Thyroid gland (tissue), 4 donors: ENCODE measurements around the gene TMEM132D. TPM values are rescaled to one million over a fixed set of nuclear protein-coding genes. Genes with fewer than 3 reads are reported as not detected.

Source experiments
- DNase-seq, 2 donors: peaks; one replicate each; pipeline ENCODE4 v3.0.0-alpha.2; 2019
- H3K27ac ChIP-seq, 3 donors: fragments of 200-600 bp; sonication (generic); 1 replicate in 2 of 3; 2 replicates in 1 of 3; pipeline ENCODE4 v1.5.1; 2016 to 2019; ENCODE audit warnings: mild to moderate bottlenecking in 1 of 3, moderate library complexity in 1 of 3
- H3K27me3 ChIP-seq: fragments of 200-600 bp; sonication (generic); one replicate; pipeline ENCODE4 v1.5.1; 2019
- H3K36me3 ChIP-seq, 2 donors: fragments of 200-600 bp; sonication (generic); one replicate each; pipeline ENCODE4 v1.5.1; 2016 to 2019
- H3K4me1 ChIP-seq, 2 donors: fragments of 200-600 bp; sonication (generic); one replicate each; pipeline ENCODE4 v1.5.1; 2017 to 2019
- H3K4me3 ChIP-seq, 3 donors: fragments of 200-600 bp; sonication (generic); replicated peaks in 1 of 3; 1 replicate in 2 of 3; 2 replicates in 1 of 3; pipeline ENCODE4 v1.5.1; 2016; ENCODE audit warnings: mild to moderate bottlenecking in 1 of 3
- H3K9me3 ChIP-seq: fragments of 200-600 bp; sonication (generic); one replicate; pipeline ENCODE4 v1.5.1; 2017
- POLR2A ChIP-seq, 2 donors: fragments of 450-650 bp; IDR thresholded peaks; one replicate each; pipeline ENCODE4 v1.6.1; 2017; ENCODE audit warnings: antibody characterized with exemption in 2 of 2, mild to moderate bottlenecking in 2 of 2, moderate library complexity in 1 of 2
- WGBS, 2 donors: methylation state at CpG; one replicate each; pipeline ENCODE4 v1.1.5; 2017; 5-methylcytosine and 5-hydroxymethylcytosine counted together
- intact Hi-C: fragments of 100-400 bp; cut with DNase I; formaldehyde crosslinking; loops from one replicate; pipeline ENCODE4 v1.15.1; 2023
- total RNA-seq, 4 donors: library from RNA; depleted of rRNA; stranded (reverse); fragments of >200 nt; gene quantifications; one replicate each; pipeline ENCODE4 v1.2.3, GENCODE V29; 2016
- TF ChIP-seq, protein P1 (sequence below), 6 experiments: fragments of 200-600 bp in 3 of 6; fragments of 450-650 bp in 3 of 6; sonication (generic) in 3 of 6; IDR thresholded peaks; one replicate each; pipeline ENCODE4 v1.5.1; 2016 to 2019; ENCODE audit warnings: antibody characterized with exemption in 6 of 6, mild to moderate bottlenecking in 2 of 6, inconsistent platforms in 1 of 6, moderate library complexity in 1 of 6

The TMEM132D gene
- total RNA-seq, 4 donors from 2014 or later, result not detected

DNA sequence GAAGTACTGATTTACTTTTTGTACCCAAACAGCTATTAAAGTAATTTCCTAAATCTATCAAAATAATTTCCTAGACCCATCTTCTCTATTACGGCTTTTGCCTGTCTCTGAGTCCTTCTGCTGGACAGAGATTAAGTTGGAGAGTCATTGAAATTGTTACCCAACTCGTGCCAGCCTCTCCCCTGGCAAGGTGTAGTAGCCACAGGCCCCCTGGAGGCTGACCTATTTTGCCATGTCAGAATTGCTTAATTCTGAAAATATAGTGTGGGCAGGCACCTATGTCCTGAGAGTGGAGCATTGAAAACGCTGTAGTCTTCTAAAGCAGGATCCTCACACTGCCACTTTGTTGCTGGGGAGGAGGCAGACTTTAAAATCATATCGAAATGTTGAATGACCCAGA is 742.3 kb downstream of the TMEM132D start:
- H3K9me3 ChIP-seq, result no peaks in the 10 kb centered on the region
- no peak for DNase-seq
- H3K4me3 ChIP-seq, result no peak overlapping the region
- H3K4me1 ChIP-seq, result no peaks in the 10 kb centered on the region
- H3K27me3 ChIP-seq, result no peaks in the 10 kb centered on the region
- no peaks in the 10 kb centered on the region for H3K36me3 ChIP-seq
- TF ChIP-seq, protein P1, sequence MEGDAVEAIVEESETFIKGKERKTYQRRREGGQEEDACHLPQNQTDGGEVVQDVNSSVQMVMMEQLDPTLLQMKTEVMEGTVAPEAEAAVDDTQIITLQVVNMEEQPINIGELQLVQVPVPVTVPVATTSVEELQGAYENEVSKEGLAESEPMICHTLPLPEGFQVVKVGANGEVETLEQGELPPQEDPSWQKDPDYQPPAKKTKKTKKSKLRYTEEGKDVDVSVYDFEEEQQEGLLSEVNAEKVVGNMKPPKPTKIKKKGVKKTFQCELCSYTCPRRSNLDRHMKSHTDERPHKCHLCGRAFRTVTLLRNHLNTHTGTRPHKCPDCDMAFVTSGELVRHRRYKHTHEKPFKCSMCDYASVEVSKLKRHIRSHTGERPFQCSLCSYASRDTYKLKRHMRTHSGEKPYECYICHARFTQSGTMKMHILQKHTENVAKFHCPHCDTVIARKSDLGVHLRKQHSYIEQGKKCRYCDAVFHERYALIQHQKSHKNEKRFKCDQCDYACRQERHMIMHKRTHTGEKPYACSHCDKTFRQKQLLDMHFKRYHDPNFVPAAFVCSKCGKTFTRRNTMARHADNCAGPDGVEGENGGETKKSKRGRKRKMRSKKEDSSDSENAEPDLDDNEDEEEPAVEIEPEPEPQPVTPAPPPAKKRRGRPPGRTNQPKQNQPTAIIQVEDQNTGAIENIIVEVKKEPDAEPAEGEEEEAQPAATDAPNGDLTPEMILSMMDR (IDR thresholded peaks at IDR 0.05), result no peak
- TF ChIP-seq POLR2A (IDR thresholded peaks at IDR 0.05), result no peak
- H3K27ac ChIP-seq, result no peak overlapping the region
- 53 to 65% methylated on average over 4 of the region's 4 CpGs for WGBS, 2 donors
- intact Hi-C loops, result no loop called here

DNA sequence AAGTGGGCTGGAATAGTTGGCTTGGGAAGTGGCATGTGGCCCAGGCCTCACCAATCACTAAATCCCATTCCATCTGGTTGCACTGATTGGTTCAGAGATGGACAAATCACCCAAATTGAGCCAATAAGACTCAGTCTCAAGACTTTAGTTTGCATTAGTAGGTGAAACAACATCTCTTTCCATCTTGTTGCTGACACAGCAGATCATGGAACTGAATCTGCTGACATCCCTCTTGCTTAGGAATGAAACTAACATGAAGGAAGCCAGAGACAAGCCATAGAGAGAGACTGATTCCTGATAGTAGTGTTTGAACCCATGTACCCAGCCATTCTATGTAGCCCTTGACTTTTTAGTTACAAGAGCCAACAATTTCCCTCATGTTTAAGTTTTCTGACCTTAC is 743.5 kb downstream of the TMEM132D start:
- intact Hi-C loops, result no loop called here
- no peaks in the 10 kb centered on the region for H3K4me1 ChIP-seq
- H3K9me3 ChIP-seq, result no peaks in the 10 kb centered on the region
- no peak for DNase-seq
- no peaks in the 10 kb centered on the region for H3K36me3 ChIP-seq
- H3K27me3 ChIP-seq, result no peaks in the 10 kb centered on the region
- H3K27ac ChIP-seq, result no peak overlapping the region
- no peak overlapping the region for H3K4me3 ChIP-seq
- TF ChIP-seq POLR2A (IDR thresholded peaks at IDR 0.05), result no peak
- TF ChIP-seq, protein P1 (IDR thresholded peaks at IDR 0.05), result no peak

DNA sequence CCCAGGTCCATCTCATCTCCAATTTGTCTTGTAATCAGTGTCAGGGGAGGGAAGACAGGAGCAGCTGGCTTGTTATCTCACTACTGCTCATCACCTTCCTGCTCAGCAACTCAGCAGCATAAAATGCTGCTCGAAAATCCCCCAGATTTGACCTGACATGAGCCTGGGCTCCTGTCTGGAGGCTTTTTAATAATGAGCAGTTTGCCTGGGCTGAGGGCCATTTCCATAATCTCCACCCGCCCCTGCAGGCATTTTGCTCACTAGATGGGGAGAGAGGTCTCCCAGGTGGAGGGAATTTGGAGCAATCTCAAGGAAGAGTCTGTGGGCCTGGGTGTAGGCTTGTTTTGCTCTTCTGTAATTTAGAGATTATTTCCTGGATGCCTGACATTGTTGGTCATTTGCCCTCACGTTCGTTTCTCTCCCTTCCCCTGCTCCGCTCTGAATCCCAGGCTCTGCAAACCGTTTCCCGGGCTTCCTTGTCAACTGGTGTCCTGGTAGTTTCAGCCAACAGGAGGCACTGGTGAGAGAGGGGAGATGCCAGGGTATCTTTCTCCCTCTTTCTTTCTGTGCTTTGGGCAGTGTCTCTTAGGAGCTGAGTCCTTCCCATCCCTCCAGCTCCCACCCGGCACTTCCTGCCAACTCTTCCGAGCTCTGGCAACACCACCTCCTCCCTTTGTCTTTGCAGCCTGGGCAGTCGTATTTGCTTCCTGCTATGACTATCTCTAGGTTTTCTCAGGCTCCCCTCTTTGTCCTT is 751.3 kb downstream of the TMEM132D start:
- Histone ChIP-seq H3K27ac (no peak overlapping the region), H3K27me3 (no peaks in the 10 kb centered on the region), H3K9me3 (no peaks in the 10 kb centered on the region), H3K4me3 (no peak overlapping the region), H3K36me3 (no peaks in the 10 kb centered on the region), H3K4me1 (no peaks in the 10 kb centered on the region)
- DNase-seq, result no peak
- 48 to 59% methylated on average over 10 of the region's 10 CpGs for WGBS, 2 donors
- TF ChIP-seq POLR2A (IDR thresholded peaks at IDR 0.05), result no peak
- TF ChIP-seq, protein P1 (IDR thresholded peaks at IDR 0.05), result no peak
- intact Hi-C loops, result no loop called here

DNA sequence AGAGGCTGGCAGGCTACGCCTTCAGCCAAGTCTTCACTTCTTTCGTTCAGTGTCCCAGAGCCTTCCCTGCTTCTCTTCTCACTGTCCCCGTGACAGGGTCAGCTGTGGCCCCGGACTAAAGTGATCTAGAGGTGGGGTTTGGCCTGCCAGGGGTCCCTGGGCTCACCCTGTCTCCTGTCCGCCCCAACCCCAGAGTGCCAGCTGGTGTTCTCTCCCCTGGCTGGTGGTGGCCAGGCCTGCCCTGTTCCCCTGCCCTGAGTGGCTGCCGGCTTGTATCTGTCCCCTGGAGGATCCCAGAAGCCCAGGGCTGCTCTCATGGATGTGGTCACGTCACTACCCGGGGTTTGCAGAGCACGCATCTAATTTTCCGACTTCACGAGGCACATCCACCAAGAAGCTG is 753.1 kb downstream of the TMEM132D start:
- Histone ChIP-seq H3K4me3 (no peak overlapping the region), H3K27me3 (no peaks in the 10 kb centered on the region), H3K27ac (no peak overlapping the region), H3K9me3 (no peaks in the 10 kb centered on the region), H3K4me1 (no peaks in the 10 kb centered on the region), H3K36me3 (no peaks in the 10 kb centered on the region)
- intact Hi-C loops, result no loop called here
- TF ChIP-seq, protein P1 (IDR thresholded peaks at IDR 0.05), result no peak
- no peak for TF ChIP-seq POLR2A (IDR thresholded peaks at IDR 0.05)
- 69 to 77% methylated on average over 5 to 10 of the region's 11 CpGs for WGBS, 2 donors
- DNase-seq, result no peak

DNA sequence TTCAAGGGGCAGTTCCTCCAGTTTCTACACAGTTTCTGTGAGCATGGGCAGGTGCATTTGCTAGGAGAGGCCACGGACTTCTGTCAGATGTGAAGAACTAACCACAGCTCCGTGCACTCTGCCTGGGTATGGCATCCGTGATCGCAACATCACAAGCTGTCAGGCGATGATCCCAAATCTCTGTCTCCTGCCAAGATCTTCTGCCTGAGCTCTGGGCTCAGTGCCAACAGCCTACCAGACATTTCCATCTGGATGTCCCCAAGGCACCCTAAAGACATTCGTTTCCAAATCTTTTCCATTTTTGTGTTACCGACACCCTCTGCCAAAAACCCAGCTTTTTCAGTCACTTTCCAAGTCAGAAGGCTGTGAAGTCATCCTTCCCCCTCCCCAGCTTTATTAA is 758.4 kb downstream of the TMEM132D start:
- no peak for TF ChIP-seq POLR2A (IDR thresholded peaks at IDR 0.05)
- TF ChIP-seq, protein P1 (IDR thresholded peaks at IDR 0.05), result no peak
- Histone ChIP-seq H3K36me3 (no peaks in the 10 kb centered on the region), H3K4me1 (no peaks in the 10 kb centered on the region), H3K9me3 (no peaks in the 10 kb centered on the region), H3K27me3 (no peaks in the 10 kb centered on the region), H3K4me3 (no peak overlapping the region), H3K27ac (no peak overlapping the region)
- DNase-seq, result no peak
- intact Hi-C loops, result no loop called here
- WGBS, 2 donors, result 73 to 78% methylated on average over 7 of the region's 7 CpGs
